ENCODE measurements around the gene NOTUM. TPM values are rescaled to one million over a fixed set of nuclear protein-coding genes. Genes with fewer than 3 reads are reported as not detected.

Gene NOTUM
- total and polyA plus RNA-seq, 8 donors, result 0.37 to 3.8 (median 0.58) TPM; not detected in 3

DNA sequence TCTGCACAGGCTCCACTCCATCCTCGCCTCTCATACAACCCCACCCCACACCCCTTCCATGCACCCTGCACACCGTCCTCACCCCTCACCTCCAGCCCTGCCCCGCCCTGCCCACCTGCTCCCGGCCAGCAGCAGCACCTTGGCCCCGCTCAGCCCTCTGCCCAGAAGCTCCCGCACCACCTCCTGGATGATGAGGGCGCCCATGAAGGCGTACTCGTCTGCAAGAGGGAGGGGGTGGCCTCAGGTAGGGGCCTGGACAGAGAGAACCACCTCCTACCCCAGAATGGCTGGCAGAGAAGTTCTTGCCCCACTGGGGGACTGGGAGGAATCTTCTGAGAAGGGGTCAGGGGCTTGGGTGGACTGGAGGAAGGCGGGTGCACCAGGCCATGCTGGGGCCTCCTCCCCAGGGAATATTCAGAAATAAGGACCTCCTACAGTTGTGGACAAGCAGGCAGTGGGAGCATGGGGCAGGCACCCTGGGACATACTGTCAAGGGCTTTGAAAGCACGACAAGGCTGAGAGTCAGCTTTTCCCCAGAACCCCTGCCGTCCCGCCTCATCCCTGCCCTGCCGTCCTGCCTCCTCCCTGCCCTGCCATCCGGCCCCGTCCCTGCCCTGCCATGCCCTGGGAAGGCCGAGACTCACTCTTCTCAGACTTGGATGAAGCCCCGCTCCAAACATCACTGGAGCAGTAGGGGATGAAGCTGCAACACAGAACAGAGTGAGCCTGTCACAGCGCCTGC is 3.1 kb downstream of the NOTUM start:
- Histone ChIP-seq H3K36me3 (no peaks in the 10 kb centered on the region), H3K4me1 (peaks cover 20 to 28% (median 26%) of the 10 kb centered on the region in 4 donors), H3K9me3 (no peaks in the 10 kb centered on the region), H3K27me3 (peaks cover 19 to 95% (median 49%) of the 10 kb centered on the region in 3 donors), H3K27ac (no peak overlapping the region), H3K4me3 (no peak overlapping the region)
- 81 to 88% (median 85%) methylated on average over 16 to 19 of the region's 19 CpGs for WGBS, 5 donors
- TF ChIP-seq EP300 (IDR thresholded peaks at IDR 0.05) (no peak), POLR2A (IDR thresholded peaks at IDR 0.05) (no peak), POLR2AphosphoS5 (IDR thresholded peaks at IDR 0.05) (no peak)
- TF ChIP-seq, protein P1, sequence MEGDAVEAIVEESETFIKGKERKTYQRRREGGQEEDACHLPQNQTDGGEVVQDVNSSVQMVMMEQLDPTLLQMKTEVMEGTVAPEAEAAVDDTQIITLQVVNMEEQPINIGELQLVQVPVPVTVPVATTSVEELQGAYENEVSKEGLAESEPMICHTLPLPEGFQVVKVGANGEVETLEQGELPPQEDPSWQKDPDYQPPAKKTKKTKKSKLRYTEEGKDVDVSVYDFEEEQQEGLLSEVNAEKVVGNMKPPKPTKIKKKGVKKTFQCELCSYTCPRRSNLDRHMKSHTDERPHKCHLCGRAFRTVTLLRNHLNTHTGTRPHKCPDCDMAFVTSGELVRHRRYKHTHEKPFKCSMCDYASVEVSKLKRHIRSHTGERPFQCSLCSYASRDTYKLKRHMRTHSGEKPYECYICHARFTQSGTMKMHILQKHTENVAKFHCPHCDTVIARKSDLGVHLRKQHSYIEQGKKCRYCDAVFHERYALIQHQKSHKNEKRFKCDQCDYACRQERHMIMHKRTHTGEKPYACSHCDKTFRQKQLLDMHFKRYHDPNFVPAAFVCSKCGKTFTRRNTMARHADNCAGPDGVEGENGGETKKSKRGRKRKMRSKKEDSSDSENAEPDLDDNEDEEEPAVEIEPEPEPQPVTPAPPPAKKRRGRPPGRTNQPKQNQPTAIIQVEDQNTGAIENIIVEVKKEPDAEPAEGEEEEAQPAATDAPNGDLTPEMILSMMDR (IDR thresholded peaks at IDR 0.05), result no peak
- intact Hi-C loops (cut with DNase I; ENCODE audit: low total_unique reads), result no loop called here
- DNase-seq, result no peak

DNA sequence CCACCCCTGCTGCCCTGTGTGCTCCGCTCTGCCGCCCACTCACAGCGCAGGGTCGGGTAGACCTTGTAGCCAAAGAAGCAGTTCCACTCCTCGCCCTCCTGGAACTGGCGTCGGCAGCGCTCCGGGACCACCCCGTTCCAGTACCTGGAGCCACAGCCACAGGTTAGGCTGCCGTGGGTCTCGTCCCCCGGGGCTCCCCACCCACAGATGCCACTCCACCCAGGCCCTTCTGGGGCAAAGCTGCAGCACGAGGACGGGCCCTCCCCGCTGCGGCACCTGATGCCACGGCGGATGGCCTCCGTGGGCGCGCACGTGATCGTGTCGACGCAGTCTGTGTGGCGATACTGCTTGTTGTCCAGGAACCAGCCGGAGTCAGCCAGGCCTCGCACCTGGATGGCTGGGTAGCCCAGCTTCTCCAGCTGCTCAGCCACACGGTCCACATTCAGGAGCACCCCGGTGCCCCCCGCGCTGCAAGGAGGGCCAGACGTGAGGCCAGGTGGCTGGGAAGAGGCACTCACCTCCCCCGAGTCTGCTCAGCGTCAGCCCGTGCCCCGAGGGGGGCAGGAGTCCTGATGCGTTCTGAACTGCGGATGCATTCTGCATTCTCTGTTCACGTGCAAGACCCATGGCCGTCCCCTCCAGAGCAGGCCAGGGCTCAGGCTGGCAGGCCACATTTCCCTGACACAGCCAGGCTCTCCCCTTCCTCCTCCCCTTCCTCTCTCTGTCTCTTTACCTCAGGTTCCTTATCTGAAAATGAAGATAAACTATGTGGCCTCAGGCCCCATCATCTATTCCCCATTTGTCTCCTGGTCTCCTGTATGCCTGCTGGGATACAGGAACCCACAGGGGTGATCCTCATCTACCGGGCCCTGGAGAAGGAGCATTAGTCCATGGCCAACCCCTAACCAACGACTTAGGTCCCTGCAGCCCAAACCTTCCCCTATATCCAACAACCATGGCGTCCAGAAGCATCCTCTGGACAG is 4.1 kb downstream of the NOTUM start:
- no peak for TF ChIP-seq POLR2A (IDR thresholded peaks at IDR 0.05)
- TF ChIP-seq EP300 (IDR thresholded peaks at IDR 0.05), result no peak
- no peak for TF ChIP-seq POLR2AphosphoS5 (IDR thresholded peaks at IDR 0.05)
- TF ChIP-seq, protein P1 (IDR thresholded peaks at IDR 0.05), result no peak
- whole genome bisulfite sequencing, 5 donors, result 81 to 88% (median 86%) methylated on average over 22 to 45 of the region's 45 CpGs
- peaks cover 14 to 90% (median 39%) of the 10 kb centered on the region in 3 donors for H3K27me3 ChIP-seq
- peaks cover 20 to 28% (median 24%) of the 10 kb centered on the region in 4 donors for H3K4me1 ChIP-seq
- no peak overlapping the region for H3K27ac ChIP-seq
- DNase-seq, result no peak
- no peak overlapping the region for H3K4me3 ChIP-seq
- H3K36me3 ChIP-seq, result no peaks in the 10 kb centered on the region
- intact Hi-C loops (cut with DNase I; ENCODE audit: low total_unique reads), result no loop called here
- no peaks in the 10 kb centered on the region for H3K9me3 ChIP-seq

DNA sequence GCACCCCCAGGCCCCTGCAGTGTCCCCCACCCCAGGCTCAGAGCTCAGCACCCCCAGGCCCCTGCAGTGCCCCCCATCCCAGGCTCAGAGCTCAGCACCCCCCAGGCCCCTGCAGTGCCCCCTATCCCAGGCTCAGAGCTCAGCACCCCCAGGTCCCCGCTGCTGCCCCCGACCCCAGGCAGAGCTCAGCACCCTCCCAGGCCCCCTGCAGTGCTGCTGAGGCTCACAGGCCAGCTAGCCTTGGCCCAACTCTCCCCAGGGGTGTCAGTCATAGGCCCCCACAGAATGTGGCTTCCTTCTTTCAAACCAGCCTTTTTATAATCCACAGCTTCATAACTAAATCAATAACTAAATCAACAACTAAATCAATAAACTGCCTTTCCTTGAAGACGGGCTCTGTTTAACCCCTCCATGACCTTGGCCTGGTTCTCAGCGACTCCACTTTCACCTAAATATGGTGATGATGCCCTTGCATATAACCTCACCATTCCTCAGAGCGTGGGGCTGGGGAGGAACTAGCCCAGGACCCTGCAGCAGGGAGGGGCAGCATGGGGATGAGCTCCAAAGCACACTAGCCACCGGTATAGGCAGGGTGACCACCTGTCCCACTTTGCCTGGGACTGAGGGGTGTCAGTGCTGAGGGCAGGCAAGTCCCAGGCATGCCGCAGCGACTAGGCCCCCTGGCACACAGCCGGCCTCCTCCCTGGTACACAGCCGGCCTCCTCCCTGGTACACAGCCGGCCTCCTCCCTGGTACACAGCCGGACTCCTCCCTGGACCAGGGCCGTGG is 5.0 kb downstream of the NOTUM start:
- no peak overlapping the region for H3K4me3 ChIP-seq
- no peak for DNase-seq
- H3K27me3 ChIP-seq, result peaks cover 9 to 80% (median 31%) of the 10 kb centered on the region in 3 donors
- intact Hi-C loops (cut with DNase I; ENCODE audit: low total_unique reads), result no loop called here
- WGBS, 5 donors, result 68 to 84% (median 79%) methylated on average over 7 to 13 of the region's 13 CpGs
- no peaks in the 10 kb centered on the region for H3K9me3 ChIP-seq
- no peaks in the 10 kb centered on the region for H3K36me3 ChIP-seq
- no peak overlapping the region for H3K27ac ChIP-seq
- TF ChIP-seq POLR2AphosphoS5 (IDR thresholded peaks at IDR 0.05) (no peak), POLR2A (IDR thresholded peaks at IDR 0.05) (no peak), EP300 (IDR thresholded peaks at IDR 0.05) (no peak)
- TF ChIP-seq, protein P1 (IDR thresholded peaks at IDR 0.05), result no peak
- peaks cover 17 to 20% (median 19%) of the 10 kb centered on the region in 4 donors for H3K4me1 ChIP-seq
